GM08714 (cell line): ENCODE results near the gene PTPRU.

Experiments
- H3K4me3 ChIP-seq: fragments of 200-500 bp; sonication (Bioruptor generic); 2 replicates; pipeline ENCODE4 v1.5.1; 2014; ENCODE audit warnings: mild to moderate bottlenecking, low read length, inconsistent platforms
- ZNF274 ChIP-seq: IDR thresholded peaks from 2 replicates; pipeline ENCODE4 v1.6.1; 2012; ENCODE audit warnings: mild to moderate bottlenecking, low read depth, low read length

Gene PTPRU

GRCh38 chr1:29361686-29362085, 125.4 kb downstream of the PTPRU start:
- H3K4me3 ChIP-seq = no peak overlapping the region
- no peak for TF ChIP-seq ZNF274

- TF ChIP-seq ZNF274 = no peak
These were observed 125.8 kb downstream of the PTPRU start for GRCh38 chr1:29362116-29362515.

GRCh38 chr1:29362764-29363163, 126.4 kb downstream of the PTPRU start:
- no peak for TF ChIP-seq ZNF274
- H3K4me3 ChIP-seq = no peak overlapping the region

More at GRCh38 chr1:29362116-29362515, 125.8 kb downstream of the PTPRU start:
- no peak overlapping the region for H3K4me3 ChIP-seq

- no peak overlapping the region for H3K4me3 ChIP-seq
- TF ChIP-seq ZNF274 = no peak
These were observed 127.2 kb downstream of the PTPRU start for GRCh38 chr1:29363536-29363935.

- H3K4me3 ChIP-seq = no peak overlapping the region
- no peak for TF ChIP-seq ZNF274
These were observed 127.9 kb downstream of the PTPRU start for GRCh38 chr1:29364101-29364678.

- H3K4me3 ChIP-seq = no peak overlapping the region
- no peak for TF ChIP-seq ZNF274
These were observed 129.8 kb downstream of the PTPRU start for GRCh38 chr1:29365906-29366670.

- TF ChIP-seq ZNF274 = no peak
These were observed 132.9 kb downstream of the PTPRU start for GRCh38 chr1:29368936-29369932.

GRCh38 chr1:29370067-29370466, 133.7 kb downstream of the PTPRU start:
- no peak for TF ChIP-seq ZNF274
- no peak overlapping the region for H3K4me3 ChIP-seq

More at GRCh38 chr1:29368936-29369932, 132.9 kb downstream of the PTPRU start:
- H3K4me3 ChIP-seq = no peak overlapping the region

- H3K4me3 ChIP-seq = no peak overlapping the region
- no peak for TF ChIP-seq ZNF274
These were observed 135.0 kb downstream of the PTPRU start for GRCh38 chr1:29371332-29371731.

- no peak for TF ChIP-seq ZNF274
- H3K4me3 ChIP-seq = no peak overlapping the region
These were observed 135.8 kb downstream of the PTPRU start for GRCh38 chr1:29372108-29372507.
